PC-3 (cell line): Measurements from ENCODE around the gene RET. TPM values are rescaled to one million over a fixed set of nuclear protein-coding genes. Genes with fewer than 3 reads are reported as not detected.
"Not testable (repeated sequence)": the region's sequence is repeated elsewhere in the genome, so short reads cannot be mapped to it uniquely, and the experiment has no call there.

Experiments used
- ATAC-seq: fragments of 200-7000 bp; cut with Tn5 transposase; 2 replicates; pipeline ENCODE4 v1.9.1; 2020; ENCODE audit warnings: mild to moderate bottlenecking, moderate library complexity
- BruUV-seq: library from RNA; stranded (reverse); fragments of 400-500 nt; replicated peaks from 2 replicates; lab custom pipeline; 2021; lab: Mats Ljungman, UMichigan
- CTCF ChIA-PET: fragments of 300-600 bp; sonication (Branson Sonifier 250); formaldehyde crosslinking; loops from one replicate; lab custom pipeline; 2022; ENCODE audit warnings: antibody characterized with exemption; lab: Charles Lee
- POLR2A ChIA-PET: fragments of 300-600 bp; sonication (Branson Sonifier 250); formaldehyde crosslinking; loops from one replicate; lab custom pipeline; 2022; ENCODE audit warnings: antibody characterized with exemption; ENCODE audit not compliant: unreplicated experiment; lab: Charles Lee
- DNase-seq: peaks from one replicate; pipeline ENCODE4 v3.0.0-alpha.2; 2015
- H2AFZ ChIP-seq: fragments of 300-600 bp; sonication (generic); 2 replicates; pipeline ENCODE4 v1.6.0; 2016; ENCODE audit warnings: antibody characterized with exemption, low read length
- H3F3A ChIP-seq: fragments of 300-600 bp; sonication (generic); one replicate; pipeline ENCODE4 v1.6.0; 2017; ENCODE audit warnings: antibody characterized with exemption, low read length, control low read depth, mild to moderate bottlenecking; ENCODE audit not compliant: unreplicated experiment
- H3K27ac ChIP-seq: fragments of 300-600 bp; sonication (generic); 2 replicates; pipeline ENCODE4 v1.5.1; 2016; ENCODE audit warnings: mild to moderate bottlenecking, low read length
- H3K27me3 ChIP-seq: fragments of 300-600 bp; sonication (generic); 2 replicates; pipeline ENCODE4 v1.6.1; 2016; ENCODE audit warnings: low read length, mixed read lengths
- H3K36me3 ChIP-seq: fragments of 300-600 bp; sonication (generic); 2 replicates; pipeline ENCODE4 v1.6.1; 2016; ENCODE audit warnings: low read depth, mixed run types, low read length, mixed read lengths
- H3K4me1 ChIP-seq: fragments of 300-600 bp; sonication (generic); 2 replicates; pipeline ENCODE4 v1.5.1; 2016; ENCODE audit warnings: low read length; ENCODE audit not compliant: insufficient read depth
- H3K4me2 ChIP-seq: fragments of 300-600 bp; sonication (generic); 2 replicates; pipeline ENCODE4 v1.6.0; 2016; ENCODE audit warnings: low read length
- H3K4me3 ChIP-seq: fragments of 300-600 bp; sonication (generic); 2 replicates; pipeline ENCODE4 v1.5.1; 2016; ENCODE audit warnings: mild to moderate bottlenecking, low read length, mixed read lengths
- H3K79me2 ChIP-seq: fragments of 300-600 bp; sonication (generic); 2 replicates; pipeline ENCODE4 v1.6.1; 2017; ENCODE audit warnings: low read length, mixed read lengths
- H3K9ac ChIP-seq: fragments of 300-600 bp; sonication (generic); 2 replicates; pipeline ENCODE4 v1.6.0; 2016; ENCODE audit warnings: mild to moderate bottlenecking, low read length
- H3K9me2 ChIP-seq: fragments of 300-600 bp; sonication (generic); replicated peaks from 2 replicates; pipeline ENCODE4 v1.6.1; 2016; ENCODE audit warnings: mixed run types, low read length, mixed read lengths
- H3K9me3 ChIP-seq: fragments of 300-600 bp; sonication (generic); 2 replicates; pipeline ENCODE4 v1.6.1; 2016; ENCODE audit warnings: low read length, mixed read lengths
- H4K20me1 ChIP-seq: fragments of 300-600 bp; sonication (generic); 2 replicates; pipeline ENCODE4 v1.6.1; 2016; ENCODE audit warnings: low read length, mixed read lengths
- EZH2 ChIP-seq: fragments of 300-600 bp; sonication (generic); IDR thresholded peaks from one replicate; pipeline ENCODE4 v1.6.1; 2017; ENCODE audit warnings: antibody characterized with exemption, mild to moderate bottlenecking, low read length; ENCODE audit not compliant: unreplicated experiment
- EZH2phosphoT487 ChIP-seq: fragments of 300-600 bp; sonication (generic); IDR thresholded peaks from 2 replicates; pipeline ENCODE4 v1.6.1; 2018; ENCODE audit warnings: mild to moderate bottlenecking, antibody characterized with exemption, low read length, borderline replicate concordance
- intact Hi-C: fragments of 100-400 bp; cut with micrococcal nuclease; formaldehyde crosslinking; loops from 2 replicates; pipeline ENCODE4 v1.9.0; 2023
- total RNA-seq: library from RNA; depleted of rRNA; stranded (reverse); fragments of >200 nt; gene quantifications from 2 replicates; pipeline ENCODE4 v1.2.3, GENCODE V29; 2014
- TF ChIP-seq, protein P1 (sequence below): fragments of 300-600 bp; sonication (generic); conservative IDR thresholded peaks from 2 replicates; pipeline ENCODE4 v1.5.1; 2017; ENCODE audit warnings: antibody characterized with exemption, low read depth, mild to moderate bottlenecking, low read length

Gene RET
- total RNA-seq, 1 experiment from 2014 or later: not detected

DNA sequence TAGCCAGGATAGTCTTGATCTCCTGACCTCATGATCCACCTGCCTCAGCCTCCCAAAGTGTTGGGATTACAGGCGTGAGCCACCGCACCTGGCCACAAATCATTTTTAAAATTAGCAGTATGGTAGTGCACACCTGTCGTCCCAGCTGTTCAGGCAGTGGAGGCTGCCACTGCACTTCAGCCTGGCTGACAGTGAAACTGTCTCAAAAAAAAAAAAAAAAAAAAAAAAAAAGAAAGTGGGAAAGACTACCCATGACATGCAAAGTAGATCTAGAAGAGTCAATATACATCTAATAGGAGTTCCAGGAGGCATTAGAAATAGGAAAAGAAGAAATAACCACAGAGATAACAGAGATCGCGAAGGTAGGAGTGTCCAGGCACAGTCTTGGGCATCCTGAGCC, 64.6 kb downstream of the RET start:
- H3K9me2 ChIP-seq: no peaks in the 10 kb centered on the region
- TF ChIP-seq, protein P1, sequence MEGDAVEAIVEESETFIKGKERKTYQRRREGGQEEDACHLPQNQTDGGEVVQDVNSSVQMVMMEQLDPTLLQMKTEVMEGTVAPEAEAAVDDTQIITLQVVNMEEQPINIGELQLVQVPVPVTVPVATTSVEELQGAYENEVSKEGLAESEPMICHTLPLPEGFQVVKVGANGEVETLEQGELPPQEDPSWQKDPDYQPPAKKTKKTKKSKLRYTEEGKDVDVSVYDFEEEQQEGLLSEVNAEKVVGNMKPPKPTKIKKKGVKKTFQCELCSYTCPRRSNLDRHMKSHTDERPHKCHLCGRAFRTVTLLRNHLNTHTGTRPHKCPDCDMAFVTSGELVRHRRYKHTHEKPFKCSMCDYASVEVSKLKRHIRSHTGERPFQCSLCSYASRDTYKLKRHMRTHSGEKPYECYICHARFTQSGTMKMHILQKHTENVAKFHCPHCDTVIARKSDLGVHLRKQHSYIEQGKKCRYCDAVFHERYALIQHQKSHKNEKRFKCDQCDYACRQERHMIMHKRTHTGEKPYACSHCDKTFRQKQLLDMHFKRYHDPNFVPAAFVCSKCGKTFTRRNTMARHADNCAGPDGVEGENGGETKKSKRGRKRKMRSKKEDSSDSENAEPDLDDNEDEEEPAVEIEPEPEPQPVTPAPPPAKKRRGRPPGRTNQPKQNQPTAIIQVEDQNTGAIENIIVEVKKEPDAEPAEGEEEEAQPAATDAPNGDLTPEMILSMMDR: no peak
- TF ChIP-seq EZH2: no peak
- no peak for TF ChIP-seq EZH2phosphoT487
- H4K20me1 ChIP-seq: peaks cover 14% of the 10 kb centered on the region; the same call in 1 of the 2 replicates
- H2AFZ ChIP-seq: no peak overlapping the region
- ATAC-seq: no peak
- ChIA-PET CTCF (no interaction called here), POLR2A (no interaction called here)
- peaks cover 9% of the 10 kb centered on the region for H3F3A ChIP-seq
- H3K36me3 ChIP-seq: no peaks in the 10 kb centered on the region
- no peak for DNase-seq
- no peak overlapping the region for H3K4me2 ChIP-seq
- no peak overlapping the region for H3K27ac ChIP-seq
- H3K4me1 ChIP-seq: peaks cover 24% of the 10 kb centered on the region
- peaks cover 46% of the 10 kb centered on the region for H3K79me2 ChIP-seq
- no peak overlapping the region for H3K9ac ChIP-seq
- no peak overlapping the region for H3K4me3 ChIP-seq
- BruUV-seq: no TSS peak
- no peaks in the 10 kb centered on the region for H3K9me3 ChIP-seq
- no peaks in the 10 kb centered on the region for H3K27me3 ChIP-seq
- intact Hi-C loops: loop anchor here (10.0 kb wide), 1 partner anchor 143 kb away; no protein-coding TSS in a partner anchor

DNA sequence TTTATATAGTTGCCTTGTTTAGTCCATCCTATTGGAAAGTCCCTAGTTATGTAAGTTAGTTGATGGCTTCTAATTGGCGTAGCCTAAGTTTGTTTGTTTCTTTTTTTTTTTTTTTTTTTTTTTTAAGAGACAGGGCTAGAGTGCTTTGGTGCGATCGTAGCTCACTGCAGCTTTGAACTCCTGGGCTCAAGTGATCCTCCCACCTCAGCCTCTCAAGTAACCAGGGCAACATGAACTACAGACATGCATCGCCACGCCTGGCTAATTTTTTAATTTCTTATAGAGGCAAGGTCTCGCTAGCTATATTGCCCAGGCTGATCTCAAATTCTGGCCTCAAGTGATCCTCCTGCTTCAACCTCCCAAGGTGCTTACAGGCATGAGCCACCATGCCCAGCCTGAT, 68.4 kb downstream of the RET start:
- Histone ChIP-seq H4K20me1 (peaks cover 4% of the 10 kb centered on the region; the same call in 1 of the 2 replicates), H3K4me2 (no peak overlapping the region), H2AFZ (no peak overlapping the region), H3K9ac (no peak overlapping the region), H3K9me3 (no peaks in the 10 kb centered on the region), H3K27me3 (no peaks in the 10 kb centered on the region), H3K79me2 (peaks cover 49% of the 10 kb centered on the region), H3F3A (no peaks in the 10 kb centered on the region), H3K4me3 (no peak overlapping the region), H3K27ac (no peak overlapping the region), H3K9me2 (no peaks in the 10 kb centered on the region), H3K4me1 (peaks cover 8% of the 10 kb centered on the region), H3K36me3 (no peaks in the 10 kb centered on the region)
- DNase-seq (no peak), ATAC-seq (no peak)
- POLR2A ChIA-PET: no interaction called here
- CTCF ChIA-PET: no interaction called here
- intact Hi-C loops: loop anchor here (10.0 kb wide), 1 partner anchor 139 kb away; no protein-coding TSS in a partner anchor
- BruUV-seq: no TSS peak
- TF ChIP-seq EZH2phosphoT487 (no peak), EZH2 (no peak)
- TF ChIP-seq, protein P1: no peak

DNA sequence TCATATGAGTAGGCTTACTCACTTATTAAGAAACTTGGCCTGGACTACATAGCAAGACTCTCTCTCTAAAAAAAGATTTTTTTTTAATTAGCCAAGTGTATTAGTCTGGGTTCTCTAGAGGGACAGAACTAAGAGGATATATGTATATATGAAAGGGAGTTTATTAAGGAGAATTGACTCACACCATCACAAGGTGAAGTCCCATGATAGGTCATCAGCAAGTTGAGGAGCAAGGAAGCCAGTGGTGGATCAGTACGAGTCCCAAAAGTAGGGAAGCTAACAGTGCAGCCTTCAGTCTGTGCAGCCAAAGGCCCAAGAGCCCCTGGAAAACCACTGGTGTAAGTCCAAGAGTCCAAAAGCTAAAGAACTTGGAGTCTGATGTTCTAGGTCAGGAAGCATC, 69.1 kb downstream of the RET start:
- intact Hi-C loops: loop anchor here (10.0 kb wide), 1 partner anchor 139 kb away; no protein-coding TSS in a partner anchor
- H3K4me1 ChIP-seq, CTCF ChIA-PET, H3K9ac ChIP-seq, H3K4me3 ChIP-seq, H3K9me3 ChIP-seq, H4K20me1 ChIP-seq, H3K9me2 ChIP-seq, H3K27me3 ChIP-seq, DNase-seq, ATAC-seq, H3K4me2 ChIP-seq, BruUV-seq, H3K27ac ChIP-seq, H3K36me3 ChIP-seq, POLR2A ChIA-PET, H3F3A ChIP-seq, H2AFZ ChIP-seq: not testable (repeated sequence)
- peaks cover 50% of the 10 kb centered on the region for H3K79me2 ChIP-seq
